Gastrocnemius medialis (tissue), 4 donors: Measurements from ENCODE around the gene STX1A.

ENCODE experiments used
- POLR2A ChIP-seq, 2 donors: fragments of 450-650 bp; IDR thresholded peaks; one replicate each; pipeline ENCODE4 v1.6.1; 2017; ENCODE audit warnings: antibody characterized with exemption in 2 of 2, mild to moderate bottlenecking in 2 of 2, moderate library complexity in 2 of 2
- TF ChIP-seq, protein P1 (sequence below), 5 experiments: fragments of 450-650 bp in 3 of 5; fragments of 200-600 bp in 2 of 5; sonication (generic) in 2 of 5; IDR thresholded peaks in 4 of 5; conservative IDR thresholded peaks in 1 of 5; 1 replicate in 4 of 5; 2 replicates in 1 of 5; pipeline ENCODE4 v1.5.1; 2016 to 2019; ENCODE audit warnings: antibody characterized with exemption in 5 of 5, mild to moderate bottlenecking in 3 of 5, moderate library complexity in 3 of 5

GRCh38 chr7:73705551-73705920 lies 13.9 kb downstream of the STX1A start:
- TF ChIP-seq, protein P1, sequence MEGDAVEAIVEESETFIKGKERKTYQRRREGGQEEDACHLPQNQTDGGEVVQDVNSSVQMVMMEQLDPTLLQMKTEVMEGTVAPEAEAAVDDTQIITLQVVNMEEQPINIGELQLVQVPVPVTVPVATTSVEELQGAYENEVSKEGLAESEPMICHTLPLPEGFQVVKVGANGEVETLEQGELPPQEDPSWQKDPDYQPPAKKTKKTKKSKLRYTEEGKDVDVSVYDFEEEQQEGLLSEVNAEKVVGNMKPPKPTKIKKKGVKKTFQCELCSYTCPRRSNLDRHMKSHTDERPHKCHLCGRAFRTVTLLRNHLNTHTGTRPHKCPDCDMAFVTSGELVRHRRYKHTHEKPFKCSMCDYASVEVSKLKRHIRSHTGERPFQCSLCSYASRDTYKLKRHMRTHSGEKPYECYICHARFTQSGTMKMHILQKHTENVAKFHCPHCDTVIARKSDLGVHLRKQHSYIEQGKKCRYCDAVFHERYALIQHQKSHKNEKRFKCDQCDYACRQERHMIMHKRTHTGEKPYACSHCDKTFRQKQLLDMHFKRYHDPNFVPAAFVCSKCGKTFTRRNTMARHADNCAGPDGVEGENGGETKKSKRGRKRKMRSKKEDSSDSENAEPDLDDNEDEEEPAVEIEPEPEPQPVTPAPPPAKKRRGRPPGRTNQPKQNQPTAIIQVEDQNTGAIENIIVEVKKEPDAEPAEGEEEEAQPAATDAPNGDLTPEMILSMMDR (IDR thresholded peaks at IDR 0.05 in 4 of 5, conservative IDR thresholded peaks at IDR 0.05 in 1 of 5): no peak
- TF ChIP-seq POLR2A (IDR thresholded peaks at IDR 0.05): no peak
